HEK293 (cell line): ENCODE results near the gene LY6G5B.

Experiments
- EGR2 ChIP-seq: fragments of 450-650 bp; formaldehyde crosslinking; IDR thresholded peaks from 2 replicates; pipeline ENCODE4 v1.5.1; 2016; ENCODE audit warnings: low read depth, missing biosample characterization, missing genetic modification characterization
- GLIS1 ChIP-seq: fragments of 450-650 bp; formaldehyde crosslinking; IDR thresholded peaks from 2 replicates; pipeline ENCODE4 v1.5.1; 2016; ENCODE audit warnings: missing biosample characterization, missing genetic modification characterization
- MZF1 ChIP-seq: fragments of 450-650 bp; formaldehyde crosslinking; IDR thresholded peaks from 2 replicates; pipeline ENCODE4 v1.5.1; 2017; ENCODE audit warnings: missing biosample characterization, missing genetic modification characterization, borderline replicate concordance
- SCRT1 ChIP-seq: fragments of 450-650 bp; formaldehyde crosslinking; IDR thresholded peaks from 2 replicates; pipeline ENCODE4 v1.5.1; 2016; ENCODE audit warnings: missing biosample characterization, missing genetic modification characterization, borderline replicate concordance
- SETDB1 ChIP-seq: IDR thresholded peaks from one replicate; pipeline ENCODE4 v1.6.1; 2017; ENCODE audit warnings: mild to moderate bottlenecking, low read length, moderate library complexity, mixed read lengths; ENCODE audit not compliant: insufficient read length
- SP7 ChIP-seq: fragments of 450-650 bp; formaldehyde crosslinking; IDR thresholded peaks from 2 replicates; pipeline ENCODE4 v1.5.1; 2016; ENCODE audit warnings: missing biosample characterization, missing genetic modification characterization
- ZBTB1 ChIP-seq: fragments of 450-650 bp; formaldehyde crosslinking; IDR thresholded peaks from 2 replicates; pipeline ENCODE4 v1.5.1; 2016; ENCODE audit warnings: missing biosample characterization, missing genetic modification characterization
- ZBTB17 ChIP-seq: fragments of 450-650 bp; formaldehyde crosslinking; IDR thresholded peaks from 2 replicates; pipeline ENCODE4 v1.5.1; 2016; ENCODE audit warnings: missing biosample characterization, missing genetic modification characterization
- ZBTB7A ChIP-seq: fragments of 450-650 bp; formaldehyde crosslinking; IDR thresholded peaks from 2 replicates; pipeline ENCODE4 v1.5.1; 2016; ENCODE audit warnings: low read depth, missing biosample characterization, missing genetic modification characterization
- ZNF174 ChIP-seq: fragments of 450-650 bp; formaldehyde crosslinking; IDR thresholded peaks from 2 replicates; pipeline ENCODE4 v1.5.0; 2017; ENCODE audit warnings: missing biosample characterization, mild to moderate bottlenecking, missing genetic modification characterization
- ZNF248 ChIP-seq: fragments of 450-650 bp; formaldehyde crosslinking; IDR thresholded peaks from 2 replicates; pipeline ENCODE4 v1.5.1; 2017; ENCODE audit warnings: missing biosample characterization, missing genetic modification characterization
- ZNF324 ChIP-seq: fragments of 450-650 bp; formaldehyde crosslinking; IDR thresholded peaks from 2 replicates; pipeline ENCODE4 v1.5.1; 2016; ENCODE audit warnings: missing biosample characterization, missing genetic modification characterization
- ZNF354C ChIP-seq: fragments of 450-650 bp; formaldehyde crosslinking; IDR thresholded peaks from 2 replicates; pipeline ENCODE4 v1.5.1; 2016; ENCODE audit warnings: missing biosample characterization, missing genetic modification characterization, low read depth, borderline replicate concordance
- ZNF394 ChIP-seq: fragments of 450-650 bp; formaldehyde crosslinking; IDR thresholded peaks from 2 replicates; pipeline ENCODE4 v1.5.1; 2016; ENCODE audit warnings: missing biosample characterization, missing genetic modification characterization, mild to moderate bottlenecking, moderate library complexity, borderline replicate concordance
- ZNF510 ChIP-seq: fragments of 450-650 bp; formaldehyde crosslinking; IDR thresholded peaks from 2 replicates; pipeline ENCODE4 v1.5.1; 2018; ENCODE audit warnings: mild to moderate bottlenecking, missing genetic modification characterization, missing biosample characterization; ENCODE audit not compliant: insufficient replicate concordance
- ZNF529 ChIP-seq: fragments of 450-650 bp; formaldehyde crosslinking; IDR thresholded peaks from 2 replicates; pipeline ENCODE4 v1.5.1; 2017; ENCODE audit warnings: missing genetic modification characterization, missing biosample characterization; ENCODE audit not compliant: insufficient replicate concordance
- ZNF544 ChIP-seq: fragments of 450-650 bp; formaldehyde crosslinking; IDR thresholded peaks from 2 replicates; pipeline ENCODE4 v1.5.0; 2017; ENCODE audit warnings: missing biosample characterization, missing genetic modification characterization
- ZNF558 ChIP-seq: fragments of 450-650 bp; formaldehyde crosslinking; IDR thresholded peaks from 2 replicates; pipeline ENCODE4 v1.5.1; 2016; ENCODE audit warnings: missing biosample characterization, missing genetic modification characterization
- TF ChIP-seq, protein P1 (sequence below): fragments of 450-650 bp; IDR thresholded peaks from 2 replicates; pipeline ENCODE4 v1.5.1; 2018; ENCODE audit warnings: missing biosample characterization, mild to moderate bottlenecking, missing genetic modification characterization
- TF ChIP-seq, protein P2 (sequence below): fragments of 450-650 bp; formaldehyde crosslinking; IDR thresholded peaks from 2 replicates; pipeline ENCODE4 v1.5.1; 2016; ENCODE audit warnings: missing biosample characterization, missing genetic modification characterization
- TF ChIP-seq, protein P3 (sequence below): fragments of 450-650 bp; formaldehyde crosslinking; IDR thresholded peaks from 2 replicates; pipeline ENCODE4 v1.5.1; 2016; ENCODE audit warnings: missing biosample characterization, missing genetic modification characterization
- TF ChIP-seq, protein P4 (sequence below): fragments of 450-650 bp; formaldehyde crosslinking; IDR thresholded peaks from 2 replicates; pipeline ENCODE4 v1.5.1; 2017; ENCODE audit warnings: missing biosample characterization, missing genetic modification characterization
- TF ChIP-seq, protein P5 (sequence below): fragments of 450-650 bp; formaldehyde crosslinking; IDR thresholded peaks from 2 replicates; pipeline ENCODE4 v1.5.1; 2016; ENCODE audit warnings: missing biosample characterization, missing genetic modification characterization
- TF ChIP-seq, protein P6 (sequence below): fragments of 450-650 bp; formaldehyde crosslinking; IDR thresholded peaks from 2 replicates; pipeline ENCODE4 v1.5.1; 2016; ENCODE audit warnings: missing biosample characterization, missing genetic modification characterization
- TF ChIP-seq, protein P7 (sequence below): fragments of 450-650 bp; formaldehyde crosslinking; IDR thresholded peaks from 2 replicates; pipeline ENCODE4 v1.5.1; 2016; ENCODE audit warnings: missing biosample characterization, missing genetic modification characterization

Gene LY6G5B

DNA sequence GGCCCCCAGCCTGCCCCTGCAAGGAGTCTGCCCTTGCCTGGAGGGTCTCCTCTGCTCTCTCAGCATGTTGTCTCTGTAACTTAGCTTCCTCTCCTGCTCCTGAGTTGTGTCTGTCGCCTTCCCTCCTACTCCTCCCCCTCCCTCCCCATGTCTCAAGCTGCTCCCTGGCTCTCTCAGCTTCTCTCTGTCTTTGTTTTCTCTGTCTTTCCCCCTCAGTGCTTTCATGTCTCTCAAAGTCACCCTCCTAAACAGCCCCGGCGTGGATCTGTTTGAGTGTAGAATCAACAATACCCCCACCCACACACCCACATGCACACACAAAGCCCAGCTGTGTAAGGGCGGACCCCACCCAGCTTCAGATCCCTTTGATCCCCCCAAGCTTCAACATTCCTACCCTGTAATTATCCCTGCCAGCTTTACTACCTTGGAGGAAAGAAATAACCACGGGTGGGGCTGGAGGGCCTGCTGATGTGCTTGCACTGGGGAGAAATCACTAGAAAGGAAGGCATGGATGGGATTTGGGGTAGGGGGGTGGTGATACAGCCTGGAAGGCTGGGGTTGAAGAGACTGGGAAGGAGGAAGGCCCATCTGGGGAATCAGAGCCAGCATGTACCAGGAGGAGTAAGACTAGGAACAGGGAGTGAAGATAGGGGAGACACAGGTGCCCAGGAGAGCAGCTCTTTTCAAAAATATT lies 44.4 kb downstream of the LY6G5B start (continued):
- TF ChIP-seq, protein P1, sequence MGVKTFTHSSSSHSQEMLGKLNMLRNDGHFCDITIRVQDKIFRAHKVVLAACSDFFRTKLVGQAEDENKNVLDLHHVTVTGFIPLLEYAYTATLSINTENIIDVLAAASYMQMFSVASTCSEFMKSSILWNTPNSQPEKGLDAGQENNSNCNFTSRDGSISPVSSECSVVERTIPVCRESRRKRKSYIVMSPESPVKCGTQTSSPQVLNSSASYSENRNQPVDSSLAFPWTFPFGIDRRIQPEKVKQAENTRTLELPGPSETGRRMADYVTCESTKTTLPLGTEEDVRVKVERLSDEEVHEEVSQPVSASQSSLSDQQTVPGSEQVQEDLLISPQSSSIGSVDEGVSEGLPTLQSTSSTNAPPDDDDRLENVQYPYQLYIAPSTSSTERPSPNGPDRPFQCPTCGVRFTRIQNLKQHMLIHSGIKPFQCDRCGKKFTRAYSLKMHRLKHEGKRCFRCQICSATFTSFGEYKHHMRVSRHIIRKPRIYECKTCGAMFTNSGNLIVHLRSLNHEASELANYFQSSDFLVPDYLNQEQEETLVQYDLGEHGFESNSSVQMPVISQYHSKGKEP (tag by site-specific recombination), result no peak
- TF ChIP-seq ZNF510 (tag by site-specific recombination), result no peak
- no peak for TF ChIP-seq SETDB1
- peak; percentile 48 for TF ChIP-seq ZBTB17 (tag by site-specific recombination)
- no peak for TF ChIP-seq ZNF248 (tag by site-specific recombination)
- peak; percentile 99 for TF ChIP-seq EGR2 (tag by site-specific recombination)
- TF ChIP-seq, protein P2, sequence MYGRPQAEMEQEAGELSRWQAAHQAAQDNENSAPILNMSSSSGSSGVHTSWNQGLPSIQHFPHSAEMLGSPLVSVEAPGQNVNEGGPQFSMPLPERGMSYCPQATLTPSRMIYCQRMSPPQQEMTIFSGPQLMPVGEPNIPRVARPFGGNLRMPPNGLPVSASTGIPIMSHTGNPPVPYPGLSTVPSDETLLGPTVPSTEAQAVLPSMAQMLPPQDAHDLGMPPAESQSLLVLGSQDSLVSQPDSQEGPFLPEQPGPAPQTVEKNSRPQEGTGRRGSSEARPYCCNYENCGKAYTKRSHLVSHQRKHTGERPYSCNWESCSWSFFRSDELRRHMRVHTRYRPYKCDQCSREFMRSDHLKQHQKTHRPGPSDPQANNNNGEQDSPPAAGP (tag by site-specific recombination), result peak; percentile 96
- TF ChIP-seq, protein P3, sequence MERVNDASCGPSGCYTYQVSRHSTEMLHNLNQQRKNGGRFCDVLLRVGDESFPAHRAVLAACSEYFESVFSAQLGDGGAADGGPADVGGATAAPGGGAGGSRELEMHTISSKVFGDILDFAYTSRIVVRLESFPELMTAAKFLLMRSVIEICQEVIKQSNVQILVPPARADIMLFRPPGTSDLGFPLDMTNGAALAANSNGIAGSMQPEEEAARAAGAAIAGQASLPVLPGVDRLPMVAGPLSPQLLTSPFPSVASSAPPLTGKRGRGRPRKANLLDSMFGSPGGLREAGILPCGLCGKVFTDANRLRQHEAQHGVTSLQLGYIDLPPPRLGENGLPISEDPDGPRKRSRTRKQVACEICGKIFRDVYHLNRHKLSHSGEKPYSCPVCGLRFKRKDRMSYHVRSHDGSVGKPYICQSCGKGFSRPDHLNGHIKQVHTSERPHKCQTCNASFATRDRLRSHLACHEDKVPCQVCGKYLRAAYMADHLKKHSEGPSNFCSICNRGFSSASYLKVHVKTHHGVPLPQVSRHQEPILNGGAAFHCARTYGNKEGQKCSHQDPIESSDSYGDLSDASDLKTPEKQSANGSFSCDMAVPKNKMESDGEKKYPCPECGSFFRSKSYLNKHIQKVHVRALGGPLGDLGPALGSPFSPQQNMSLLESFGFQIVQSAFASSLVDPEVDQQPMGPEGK, result peak; percentile 63; the same call in 1 of the 2 replicates
- peak; percentile 91 for TF ChIP-seq GLIS1 (tag by site-specific recombination)
- peak; percentile 99 for TF ChIP-seq SP7 (tag by site-specific recombination)
- TF ChIP-seq ZNF324 (tag by site-specific recombination), result no peak
- no peak for TF ChIP-seq ZBTB7A (tag by site-specific recombination)
- TF ChIP-seq ZNF529, result no peak
- TF ChIP-seq, protein P4, sequence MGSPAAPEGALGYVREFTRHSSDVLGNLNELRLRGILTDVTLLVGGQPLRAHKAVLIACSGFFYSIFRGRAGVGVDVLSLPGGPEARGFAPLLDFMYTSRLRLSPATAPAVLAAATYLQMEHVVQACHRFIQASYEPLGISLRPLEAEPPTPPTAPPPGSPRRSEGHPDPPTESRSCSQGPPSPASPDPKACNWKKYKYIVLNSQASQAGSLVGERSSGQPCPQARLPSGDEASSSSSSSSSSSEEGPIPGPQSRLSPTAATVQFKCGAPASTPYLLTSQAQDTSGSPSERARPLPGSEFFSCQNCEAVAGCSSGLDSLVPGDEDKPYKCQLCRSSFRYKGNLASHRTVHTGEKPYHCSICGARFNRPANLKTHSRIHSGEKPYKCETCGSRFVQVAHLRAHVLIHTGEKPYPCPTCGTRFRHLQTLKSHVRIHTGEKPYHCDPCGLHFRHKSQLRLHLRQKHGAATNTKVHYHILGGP (tag by site-specific recombination), result no peak
- TF ChIP-seq ZBTB1 (tag by site-specific recombination), result no peak
- no peak for TF ChIP-seq ZNF174 (tag by site-specific recombination)
- TF ChIP-seq ZNF558 (tag by site-specific recombination), result no peak
- TF ChIP-seq ZNF394 (tag by site-specific recombination), result peak; percentile 100
- no peak for TF ChIP-seq ZNF354C (tag by site-specific recombination)
- TF ChIP-seq, protein P5, sequence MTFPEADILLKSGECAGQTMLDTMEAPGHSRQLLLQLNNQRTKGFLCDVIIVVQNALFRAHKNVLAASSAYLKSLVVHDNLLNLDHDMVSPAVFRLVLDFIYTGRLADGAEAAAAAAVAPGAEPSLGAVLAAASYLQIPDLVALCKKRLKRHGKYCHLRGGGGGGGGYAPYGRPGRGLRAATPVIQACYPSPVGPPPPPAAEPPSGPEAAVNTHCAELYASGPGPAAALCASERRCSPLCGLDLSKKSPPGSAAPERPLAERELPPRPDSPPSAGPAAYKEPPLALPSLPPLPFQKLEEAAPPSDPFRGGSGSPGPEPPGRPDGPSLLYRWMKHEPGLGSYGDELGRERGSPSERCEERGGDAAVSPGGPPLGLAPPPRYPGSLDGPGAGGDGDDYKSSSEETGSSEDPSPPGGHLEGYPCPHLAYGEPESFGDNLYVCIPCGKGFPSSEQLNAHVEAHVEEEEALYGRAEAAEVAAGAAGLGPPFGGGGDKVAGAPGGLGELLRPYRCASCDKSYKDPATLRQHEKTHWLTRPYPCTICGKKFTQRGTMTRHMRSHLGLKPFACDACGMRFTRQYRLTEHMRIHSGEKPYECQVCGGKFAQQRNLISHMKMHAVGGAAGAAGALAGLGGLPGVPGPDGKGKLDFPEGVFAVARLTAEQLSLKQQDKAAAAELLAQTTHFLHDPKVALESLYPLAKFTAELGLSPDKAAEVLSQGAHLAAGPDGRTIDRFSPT (tag by site-specific recombination), result no peak
- TF ChIP-seq, protein P6, sequence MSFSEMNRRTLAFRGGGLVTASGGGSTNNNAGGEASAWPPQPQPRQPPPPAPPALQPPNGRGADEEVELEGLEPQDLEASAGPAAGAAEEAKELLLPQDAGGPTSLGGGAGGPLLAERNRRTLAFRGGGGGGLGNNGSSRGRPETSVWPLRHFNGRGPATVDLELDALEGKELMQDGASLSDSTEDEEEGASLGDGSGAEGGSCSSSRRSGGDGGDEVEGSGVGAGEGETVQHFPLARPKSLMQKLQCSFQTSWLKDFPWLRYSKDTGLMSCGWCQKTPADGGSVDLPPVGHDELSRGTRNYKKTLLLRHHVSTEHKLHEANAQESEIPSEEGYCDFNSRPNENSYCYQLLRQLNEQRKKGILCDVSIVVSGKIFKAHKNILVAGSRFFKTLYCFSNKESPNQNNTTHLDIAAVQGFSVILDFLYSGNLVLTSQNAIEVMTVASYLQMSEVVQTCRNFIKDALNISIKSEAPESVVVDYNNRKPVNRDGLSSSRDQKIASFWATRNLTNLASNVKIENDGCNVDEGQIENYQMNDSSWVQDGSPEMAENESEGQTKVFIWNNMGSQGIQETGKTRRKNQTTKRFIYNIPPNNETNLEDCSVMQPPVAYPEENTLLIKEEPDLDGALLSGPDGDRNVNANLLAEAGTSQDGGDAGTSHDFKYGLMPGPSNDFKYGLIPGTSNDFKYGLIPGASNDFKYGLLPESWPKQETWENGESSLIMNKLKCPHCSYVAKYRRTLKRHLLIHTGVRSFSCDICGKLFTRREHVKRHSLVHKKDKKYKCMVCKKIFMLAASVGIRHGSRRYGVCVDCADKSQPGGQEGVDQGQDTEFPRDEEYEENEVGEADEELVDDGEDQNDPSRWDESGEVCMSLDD (tag by site-specific recombination), result no peak
- no peak for TF ChIP-seq ZNF544 (tag by site-specific recombination)
- no peak for TF ChIP-seq SCRT1
- TF ChIP-seq, protein P7, sequence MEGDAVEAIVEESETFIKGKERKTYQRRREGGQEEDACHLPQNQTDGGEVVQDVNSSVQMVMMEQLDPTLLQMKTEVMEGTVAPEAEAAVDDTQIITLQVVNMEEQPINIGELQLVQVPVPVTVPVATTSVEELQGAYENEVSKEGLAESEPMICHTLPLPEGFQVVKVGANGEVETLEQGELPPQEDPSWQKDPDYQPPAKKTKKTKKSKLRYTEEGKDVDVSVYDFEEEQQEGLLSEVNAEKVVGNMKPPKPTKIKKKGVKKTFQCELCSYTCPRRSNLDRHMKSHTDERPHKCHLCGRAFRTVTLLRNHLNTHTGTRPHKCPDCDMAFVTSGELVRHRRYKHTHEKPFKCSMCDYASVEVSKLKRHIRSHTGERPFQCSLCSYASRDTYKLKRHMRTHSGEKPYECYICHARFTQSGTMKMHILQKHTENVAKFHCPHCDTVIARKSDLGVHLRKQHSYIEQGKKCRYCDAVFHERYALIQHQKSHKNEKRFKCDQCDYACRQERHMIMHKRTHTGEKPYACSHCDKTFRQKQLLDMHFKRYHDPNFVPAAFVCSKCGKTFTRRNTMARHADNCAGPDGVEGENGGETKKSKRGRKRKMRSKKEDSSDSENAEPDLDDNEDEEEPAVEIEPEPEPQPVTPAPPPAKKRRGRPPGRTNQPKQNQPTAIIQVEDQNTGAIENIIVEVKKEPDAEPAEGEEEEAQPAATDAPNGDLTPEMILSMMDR, result no peak
- TF ChIP-seq MZF1, result peak; percentile 84
